ENCODE data around the gene CCHCR1.
"Not testable (repeated sequence)": the region's sequence is repeated elsewhere in the genome, so short reads cannot be mapped to it uniquely, and the experiment has no call there.

The CCHCR1 gene

GRCh38 chr6:31197559-31198305 lies 40.1 kb upstream of the CCHCR1 start:
- peak; percentile 13 for DNase-seq (ENCODE audit: low read depth)
- H3K4me3 ChIP-seq (ENCODE audit: low read length): peak overlapping the region; percentile 78
- no peak for TF ChIP-seq CTCF (conservative IDR thresholded peaks at IDR 0.05; ENCODE audit: low read depth, low read length)

DNA sequence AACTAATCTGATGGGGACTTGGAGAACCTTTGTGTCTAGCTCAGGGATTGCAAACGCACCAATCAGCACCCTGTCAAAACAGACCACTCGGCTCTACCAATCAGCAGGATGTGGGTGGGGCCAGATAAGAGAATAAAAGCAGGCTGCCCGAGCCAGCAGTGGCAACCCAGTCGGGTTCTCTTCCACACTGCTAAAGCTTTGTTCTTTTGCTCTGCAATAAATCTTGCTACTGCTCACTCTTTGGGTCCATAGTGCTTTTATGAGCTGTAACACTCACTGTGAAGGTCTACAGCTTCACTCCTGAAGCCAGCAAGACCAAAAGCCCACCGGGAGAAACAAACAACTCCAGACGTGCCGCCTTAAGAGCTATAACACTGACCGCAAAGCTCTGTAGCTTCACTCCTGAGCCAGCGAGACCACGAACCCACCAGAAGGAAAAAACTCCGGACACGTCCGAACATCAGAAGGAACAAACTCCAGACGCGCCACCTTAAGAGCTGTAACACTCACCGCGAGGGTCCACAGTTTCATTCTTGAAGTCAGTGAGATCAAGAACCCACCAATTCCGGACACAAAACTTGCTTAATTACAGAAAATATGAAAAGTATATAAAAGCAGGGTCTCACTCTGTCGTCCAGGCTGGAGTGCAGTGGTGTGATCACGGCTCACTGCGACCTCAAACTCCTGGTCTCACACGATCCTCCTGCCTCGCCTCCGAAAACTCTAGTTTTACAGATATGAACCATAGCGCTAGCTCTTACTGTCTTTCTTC lies 38.8 kb upstream of the CCHCR1 start:
- DNase-seq (ENCODE audit: low read depth): not testable (repeated sequence)
- H3K4me3 ChIP-seq (ENCODE audit: low read length): peak overlapping the region; percentile 78

GRCh38 chr6:31195308-31195979 lies 37.8 kb upstream of the CCHCR1 start:
- H3K4me3 ChIP-seq (ENCODE audit: low read length); DNase-seq (ENCODE audit: low read depth): not testable (repeated sequence)

DNA sequence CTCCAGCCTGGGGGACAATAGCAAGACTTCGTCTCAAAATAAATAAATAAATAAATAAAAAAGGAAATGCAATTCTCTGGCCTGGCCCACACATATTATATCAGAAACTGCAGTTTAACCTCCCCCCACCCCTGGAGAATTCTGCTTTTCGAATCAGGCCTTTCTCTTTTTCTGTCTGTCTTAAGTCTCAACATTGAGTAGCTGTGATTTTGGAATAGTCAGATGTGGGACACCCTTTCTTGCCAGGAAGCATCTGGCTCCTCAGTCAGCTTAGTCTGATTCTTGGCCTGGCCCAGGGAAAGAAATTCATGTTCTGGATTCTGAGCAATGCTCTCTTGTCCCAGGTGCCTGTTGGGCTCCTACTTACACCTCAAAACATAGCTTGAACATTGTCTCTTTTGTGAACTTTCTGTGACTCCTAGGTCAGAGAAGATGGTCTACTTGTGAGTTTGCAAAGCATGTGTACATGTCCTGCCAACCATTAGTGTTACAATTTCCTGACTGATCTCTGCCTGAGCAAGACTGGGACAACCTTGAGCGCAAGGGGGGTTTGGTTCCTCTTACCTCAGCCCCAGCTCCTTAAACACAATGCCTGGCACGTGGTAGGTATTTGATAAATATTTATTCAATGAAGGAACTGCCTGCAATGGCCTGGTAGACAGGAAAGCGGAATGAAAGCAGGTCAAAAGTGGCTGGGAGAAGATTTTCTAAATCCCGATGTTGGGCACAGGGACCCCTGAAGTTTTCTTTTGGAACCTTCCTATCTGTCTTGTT lies 36.6 kb upstream of the CCHCR1 start:
- no peak for TF ChIP-seq CTCF (conservative IDR thresholded peaks at IDR 0.05; ENCODE audit: low read depth, low read length)
- no peak overlapping the region for H3K4me3 ChIP-seq (ENCODE audit: low read length)
- DNase-seq (ENCODE audit: low read depth): no peak

DNA sequence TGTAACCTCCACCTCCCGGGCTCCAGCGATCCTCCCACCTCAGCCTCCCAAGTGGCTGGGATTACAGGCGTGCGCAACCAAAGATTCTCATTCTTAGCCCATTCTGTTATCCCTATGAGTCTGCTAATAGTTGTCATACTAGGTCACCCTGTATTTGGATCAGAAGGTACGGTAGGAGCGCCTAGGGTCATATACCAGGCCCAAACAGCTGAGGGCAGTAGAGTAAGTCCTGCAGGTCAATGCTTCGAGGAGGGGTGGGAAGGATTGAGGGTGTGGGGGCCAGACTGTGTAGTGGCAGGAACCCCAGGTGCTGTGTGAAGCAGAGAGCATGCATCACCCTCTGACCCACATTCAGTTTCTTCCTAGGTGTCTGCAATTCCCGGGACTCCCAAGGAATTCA lies 35.6 kb upstream of the CCHCR1 start:
- H3K4me3 ChIP-seq (ENCODE audit: low read length): no peak overlapping the region
- no peak for TF ChIP-seq CTCF (conservative IDR thresholded peaks at IDR 0.05; ENCODE audit: low read depth, low read length)
- DNase-seq (ENCODE audit: low read depth): no peak

- peak; percentile 69 for TF ChIP-seq CTCF (conservative IDR thresholded peaks at IDR 0.05; ENCODE audit: low read depth, low read length)
- peak; percentile 20 for DNase-seq (ENCODE audit: low read depth)
- H3K4me3 ChIP-seq (ENCODE audit: low read length): not testable (repeated sequence)
Observed at GRCh38 chr6:31192431-31193105, 35.0 kb upstream of the CCHCR1 start.

DNA sequence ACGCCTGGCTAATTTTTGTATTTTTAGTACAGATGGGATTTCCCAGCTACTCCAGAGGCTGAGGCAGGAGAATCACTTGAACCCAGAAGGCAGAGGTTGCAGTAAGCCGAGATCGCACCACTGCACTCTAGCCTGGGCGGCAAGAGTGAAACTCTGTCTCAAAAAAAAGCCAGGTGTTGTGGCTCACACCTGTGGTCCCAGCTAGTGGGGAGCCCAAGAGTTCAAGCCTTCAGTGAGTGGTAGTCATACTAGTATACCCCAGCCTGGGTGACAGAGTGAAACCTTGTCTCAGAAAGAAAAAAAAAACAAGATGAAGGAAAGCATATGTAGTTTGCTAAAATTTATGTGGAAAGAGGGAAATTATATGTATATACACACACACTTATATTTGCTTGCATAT lies 32.9 kb upstream of the CCHCR1 start:
- no peak overlapping the region for H3K4me3 ChIP-seq (ENCODE audit: low read length)
- no peak for TF ChIP-seq CTCF (conservative IDR thresholded peaks at IDR 0.05; ENCODE audit: low read depth, low read length)
- DNase-seq (ENCODE audit: low read depth): no peak

DNA sequence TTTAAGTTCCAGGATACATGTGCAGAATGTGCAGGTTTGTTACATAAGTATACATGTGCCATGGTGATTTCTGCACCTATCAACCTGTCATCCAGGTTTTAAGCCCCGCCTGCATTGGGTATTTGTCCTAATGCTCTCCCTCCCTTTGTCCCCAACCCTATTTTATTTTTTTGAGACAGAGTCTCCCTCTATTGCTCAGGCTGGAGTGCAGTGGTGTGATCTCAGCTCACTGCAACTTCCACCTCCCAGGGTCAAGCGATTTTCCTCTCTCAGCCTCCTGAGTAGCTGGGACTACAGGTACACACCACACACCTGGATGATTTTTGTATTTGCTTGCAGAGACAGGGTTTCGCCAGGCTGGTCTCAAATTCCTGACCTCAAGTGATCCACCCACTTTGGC lies 31.6 kb upstream of the CCHCR1 start:
- not testable (repeated sequence) for DNase-seq (ENCODE audit: low read depth); H3K4me3 ChIP-seq (ENCODE audit: low read length)

All from retinal pigment epithelial cell (primary cell).